Progenitor cell of endocrine pancreas (in vitro differentiated cells): Measurements from ENCODE around the gene SLC9A1. TPM values are rescaled to one million over a fixed set of nuclear protein-coding genes. Genes with fewer than 3 reads are reported as not detected.
"Not testable (repeated sequence)": the region's sequence is repeated elsewhere in the genome, so short reads cannot be mapped to it uniquely, and the experiment has no call there.

Experiments
- DNase-seq: peaks from one replicate; pipeline ENCODE4 v3.0.0; 2021; ENCODE audit warnings: low spot score; ENCODE audit not compliant: unreplicated experiment
- H3K27ac Mint-ChIP-seq: 2 replicates; pipeline ENCODE4 v1.8.0; 2021; ENCODE audit warnings: mild to moderate bottlenecking, moderate library complexity, mixed read lengths
- H3K27me3 Mint-ChIP-seq: 2 replicates; pipeline ENCODE4 v1.8.0; 2021; ENCODE audit warnings: mixed read lengths
- H3K36me3 Mint-ChIP-seq: 2 replicates; pipeline ENCODE4 v1.8.0; 2022; ENCODE audit warnings: mixed read lengths; ENCODE audit not compliant: insufficient read depth
- H3K4me1 Mint-ChIP-seq: 2 replicates; pipeline ENCODE4 v1.8.0; 2021; ENCODE audit warnings: low read depth, mixed read lengths
- H3K4me3 Mint-ChIP-seq: 2 replicates; pipeline ENCODE4 v1.8.0; 2021; ENCODE audit warnings: low read depth, mild to moderate bottlenecking, moderate library complexity, mixed read lengths
- H3K9me3 Mint-ChIP-seq: 2 replicates; pipeline ENCODE4 v1.8.0; 2021; ENCODE audit warnings: low read depth, mixed read lengths
- CTCF ChIP-seq: fragments of 200-600 bp; sonication (generic); IDR thresholded peaks from one replicate; pipeline ENCODE4 v1.5.0; 2021; ENCODE audit warnings: antibody characterized with exemption, mild to moderate bottlenecking; ENCODE audit not compliant: unreplicated experiment
- total RNA-seq: library from RNA; stranded (reverse); gene quantifications from 2 replicates; pipeline ENCODE4 v1.2.1, GENCODE V29; 2021

SLC9A1 gene
- total RNA-seq, 1 donor from 2014 or later = 19.6 TPM

- Mint-ChIP-seq H3K36me3 (no peaks in the 10 kb centered on the region), H3K4me1 (no peaks in the 10 kb centered on the region), H3K9me3 (peaks cover 13% of the 10 kb centered on the region), H3K27me3 (no peaks in the 10 kb centered on the region), H3K27ac (no peak overlapping the region), H3K4me3 (no peak overlapping the region)
- TF ChIP-seq CTCF = no peak
- DNase-seq = no peak
These were observed 25.1 kb upstream of the SLC9A1 start for GRCh38 chr1:27179979-27180378.

- no peaks in the 10 kb centered on the region for H3K27me3 Mint-ChIP-seq
- DNase-seq = no peak
- peaks cover 12% of the 10 kb centered on the region for H3K9me3 Mint-ChIP-seq
- H3K36me3 Mint-ChIP-seq = no peaks in the 10 kb centered on the region
- no peak overlapping the region for H3K4me3 Mint-ChIP-seq
- H3K4me1 Mint-ChIP-seq = no peaks in the 10 kb centered on the region
- H3K27ac Mint-ChIP-seq = no peak overlapping the region
- no peak for TF ChIP-seq CTCF
These were observed 24.5 kb upstream of the SLC9A1 start for GRCh38 chr1:27179379-27179778.

- Mint-ChIP-seq H3K4me3 (no peak overlapping the region), H3K27ac (no peak overlapping the region), H3K36me3 (no peaks in the 10 kb centered on the region), H3K27me3 (no peaks in the 10 kb centered on the region), H3K4me1 (no peaks in the 10 kb centered on the region), H3K9me3 (peaks cover 12% of the 10 kb centered on the region)
- TF ChIP-seq CTCF = no peak
- no peak for DNase-seq
These were observed 22.0 kb upstream of the SLC9A1 start for GRCh38 chr1:27176954-27177353.

- H3K27me3 Mint-ChIP-seq = no peaks in the 10 kb centered on the region
- no peak overlapping the region for H3K4me3 Mint-ChIP-seq
- peaks cover 12% of the 10 kb centered on the region for H3K9me3 Mint-ChIP-seq
- no peak for DNase-seq
- TF ChIP-seq CTCF = no peak
- H3K36me3 Mint-ChIP-seq = no peaks in the 10 kb centered on the region
- no peaks in the 10 kb centered on the region for H3K4me1 Mint-ChIP-seq
- H3K27ac Mint-ChIP-seq = no peak overlapping the region
These were observed 21.4 kb upstream of the SLC9A1 start for GRCh38 chr1:27176323-27176722.

- not testable (repeated sequence) for H3K36me3 Mint-ChIP-seq, H3K4me1 Mint-ChIP-seq, H3K4me3 Mint-ChIP-seq, H3K9me3 Mint-ChIP-seq, DNase-seq, H3K27me3 Mint-ChIP-seq, H3K27ac Mint-ChIP-seq
These were observed 18.1 kb upstream of the SLC9A1 start for GRCh38 chr1:27172992-27173391.

GRCh38 chr1:27166929-27167328, 12.0 kb upstream of the SLC9A1 start:
- TF ChIP-seq CTCF = no peak
- H3K36me3 Mint-ChIP-seq = no peaks in the 10 kb centered on the region
- H3K4me1 Mint-ChIP-seq = peaks cover 2% of the 10 kb centered on the region
- no peak overlapping the region for H3K4me3 Mint-ChIP-seq
- DNase-seq = no peak
- no peaks in the 10 kb centered on the region for H3K27me3 Mint-ChIP-seq
- no peak overlapping the region for H3K27ac Mint-ChIP-seq
- no peaks in the 10 kb centered on the region for H3K9me3 Mint-ChIP-seq
